ENCODE results near the gene CD99L2. TPM values are rescaled to one million over a fixed set of nuclear protein-coding genes. Genes with fewer than 3 reads are reported as not detected.

The CD99L2 gene
- total RNA-seq, 4 donors from 2014 or later: 51.3 to 92.7 (median 58.7) TPM

- no peak overlapping the region for H3K27ac ChIP-seq
- H3K27me3 ChIP-seq: no peaks in the 10 kb centered on the region
- no peaks in the 10 kb centered on the region for H3K9me3 ChIP-seq
- no peak overlapping the region for H3K4me3 ChIP-seq
- no peaks in the 10 kb centered on the region for H3K36me3 ChIP-seq
- no peak for DNase-seq
- no peaks in the 10 kb centered on the region for H3K4me1 ChIP-seq
- TF ChIP-seq CTCF (IDR thresholded peaks at IDR 0.05): no peak
- no peak for TF ChIP-seq POLR2A (IDR thresholded peaks at IDR 0.05)
- intact Hi-C loops (cut with DNase I; ENCODE audit: low total_unique reads): no loop called here
Measured at GRCh38 chrX:150936556-150936955, 38.1 kb upstream of the CD99L2 start.

GRCh38 chrX:150935467-150935866, 37.0 kb upstream of the CD99L2 start:
- Histone ChIP-seq H3K4me3 (no peak overlapping the region), H3K9me3 (no peaks in the 10 kb centered on the region), H3K36me3 (no peaks in the 10 kb centered on the region), H3K27me3 (no peaks in the 10 kb centered on the region), H3K4me1 (no peaks in the 10 kb centered on the region), H3K27ac (no peak overlapping the region)
- TF ChIP-seq POLR2A (IDR thresholded peaks at IDR 0.05) (no peak), CTCF (IDR thresholded peaks at IDR 0.05) (no peak)
- DNase-seq: no peak
- intact Hi-C loops (cut with DNase I; ENCODE audit: low total_unique reads): no loop called here

- Histone ChIP-seq H3K9me3 (no peaks in the 10 kb centered on the region), H3K4me3 (no peak overlapping the region), H3K27ac (peak overlapping the region in 1 of 2 donors; percentile 44), H3K4me1 (no peaks in the 10 kb centered on the region), H3K36me3 (no peaks in the 10 kb centered on the region), H3K27me3 (no peaks in the 10 kb centered on the region)
- no peak for TF ChIP-seq POLR2A (IDR thresholded peaks at IDR 0.05)
- intact Hi-C loops (cut with DNase I; ENCODE audit: low total_unique reads): no loop called here
- DNase-seq: peak; percentile 17 to 29
Measured at GRCh38 chrX:150934453-150934852, 36.0 kb upstream of the CD99L2 start.

GRCh38 chrX:150933945-150934350, 35.5 kb upstream of the CD99L2 start:
- no peak for DNase-seq
- H3K4me3 ChIP-seq: no peak overlapping the region
- no peaks in the 10 kb centered on the region for H3K36me3 ChIP-seq
- intact Hi-C loops (cut with DNase I; ENCODE audit: low total_unique reads): no loop called here
- peak overlapping the region in 1 of 2 donors; percentile 44 for H3K27ac ChIP-seq
- no peaks in the 10 kb centered on the region for H3K9me3 ChIP-seq
- TF ChIP-seq POLR2A (IDR thresholded peaks at IDR 0.05) (no peak), CTCF (IDR thresholded peaks at IDR 0.05) (no peak)
- no peaks in the 10 kb centered on the region for H3K4me1 ChIP-seq
- no peaks in the 10 kb centered on the region for H3K27me3 ChIP-seq

- no peaks in the 10 kb centered on the region for H3K27me3 ChIP-seq
- DNase-seq: no peak
- H3K36me3 ChIP-seq: no peaks in the 10 kb centered on the region
- H3K27ac ChIP-seq: no peak overlapping the region
- TF ChIP-seq POLR2A (IDR thresholded peaks at IDR 0.05) (no peak), CTCF (IDR thresholded peaks at IDR 0.05) (no peak)
- H3K9me3 ChIP-seq: no peaks in the 10 kb centered on the region
- intact Hi-C loops (cut with DNase I; ENCODE audit: low total_unique reads): no loop called here
- H3K4me3 ChIP-seq: no peak overlapping the region
- H3K4me1 ChIP-seq: no peaks in the 10 kb centered on the region
Measured at GRCh38 chrX:150929058-150929457, 30.6 kb upstream of the CD99L2 start.

GRCh38 chrX:150926791-150927190, 28.3 kb upstream of the CD99L2 start:
- no peak for DNase-seq
- Histone ChIP-seq H3K9me3 (no peaks in the 10 kb centered on the region), H3K4me1 (no peaks in the 10 kb centered on the region), H3K4me3 (no peak overlapping the region), H3K27ac (no peak overlapping the region), H3K27me3 (no peaks in the 10 kb centered on the region), H3K36me3 (no peaks in the 10 kb centered on the region)
- no peak for TF ChIP-seq POLR2A (IDR thresholded peaks at IDR 0.05)
- no peak for TF ChIP-seq CTCF (IDR thresholded peaks at IDR 0.05)
- intact Hi-C loops (cut with DNase I; ENCODE audit: low total_unique reads): no loop called here

Measured in uterus (tissue), 4 donors.